Esophagus muscularis mucosa (tissue), 3 donors: ENCODE results near the gene LIN52.

Experiments used
- CTCF ChIP-seq, 3 experiments: fragments of 200-600 bp in 2 of 3; fragments of 450-650 bp in 1 of 3; sonication (generic) in 2 of 3; IDR thresholded peaks; one replicate each; pipeline ENCODE4 v1.5.1; 2017 to 2019; ENCODE audit warnings: antibody characterized with exemption in 3 of 3, mild to moderate bottlenecking in 2 of 3, moderate library complexity in 1 of 3
- POLR2A ChIP-seq: fragments of 450-650 bp; IDR thresholded peaks from one replicate; pipeline ENCODE4 v1.6.1; 2017; ENCODE audit warnings: antibody characterized with exemption, moderate library complexity, mild to moderate bottlenecking, low read depth

- no peak for TF ChIP-seq POLR2A
- no peak for TF ChIP-seq CTCF (IDR thresholded peaks at IDR 0.05)
Measured at GRCh38 chr14:74244115-74244514, 159.4 kb downstream of the LIN52 start.
